Adrenal gland (tissue), 5 donors: ENCODE results near the gene FBXO21.

Experiments
- POLR2A ChIP-seq, 2 donors: fragments of 450-650 bp; IDR thresholded peaks; one replicate each; pipeline ENCODE4 v1.6.1; 2017; ENCODE audit warnings: antibody characterized with exemption in 2 of 2, mild to moderate bottlenecking in 2 of 2, moderate library complexity in 1 of 2
- TF ChIP-seq, protein P1 (sequence below), 6 experiments: fragments of 450-650 bp in 4 of 6; fragments of 200-600 bp in 2 of 6; sonication (generic) in 1 of 6; IDR thresholded peaks; 1 replicate in 5 of 6; 2 replicates in 1 of 6; pipeline versions ENCODE4 v1.5.1 to v1.8.0; 2016 to 2021; ENCODE audit warnings: antibody characterized with exemption in 6 of 6, mild to moderate bottlenecking in 2 of 6, moderate library complexity in 1 of 6
- donor health status: DM: no; HTN: no; CAD: no.

DNA sequence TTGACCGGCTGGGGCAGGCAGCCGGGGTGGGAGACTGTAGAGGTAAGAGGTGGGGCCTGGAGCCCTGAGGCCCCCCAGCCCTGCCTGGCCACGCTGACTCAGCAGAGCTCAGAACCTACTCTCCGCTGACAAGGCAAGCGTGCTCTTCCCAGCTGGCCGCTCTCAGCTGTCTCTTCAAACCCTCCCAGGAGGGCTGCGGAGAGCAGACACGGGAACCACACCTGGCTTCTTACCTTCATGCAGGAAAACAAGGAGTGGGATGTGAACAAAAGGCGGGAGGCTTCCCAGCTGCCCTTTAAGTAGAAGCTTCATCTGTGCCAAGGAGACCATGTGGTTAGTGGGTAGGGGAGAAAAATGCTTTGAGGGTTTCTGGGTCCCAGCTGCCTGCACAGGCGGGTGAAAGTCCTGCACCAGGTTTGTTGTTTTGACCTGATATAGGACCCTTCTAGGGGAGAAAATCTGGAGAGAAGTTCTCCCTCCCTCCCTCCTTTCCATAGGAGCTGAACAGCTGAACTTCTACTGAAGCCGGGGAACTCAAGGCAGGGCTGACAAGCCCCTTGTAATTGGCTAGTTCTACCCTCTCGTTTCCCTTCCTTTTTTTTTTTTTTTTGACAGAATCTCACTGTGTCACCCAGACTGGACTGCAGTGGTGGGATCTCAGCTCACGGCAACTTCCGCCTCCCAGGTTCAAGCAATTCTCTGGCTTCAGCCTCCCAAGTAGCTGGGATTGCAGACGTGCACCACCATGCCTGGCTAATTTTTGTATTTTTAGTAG, 78.3 kb downstream of the FBXO21 start:
- TF ChIP-seq, protein P1, sequence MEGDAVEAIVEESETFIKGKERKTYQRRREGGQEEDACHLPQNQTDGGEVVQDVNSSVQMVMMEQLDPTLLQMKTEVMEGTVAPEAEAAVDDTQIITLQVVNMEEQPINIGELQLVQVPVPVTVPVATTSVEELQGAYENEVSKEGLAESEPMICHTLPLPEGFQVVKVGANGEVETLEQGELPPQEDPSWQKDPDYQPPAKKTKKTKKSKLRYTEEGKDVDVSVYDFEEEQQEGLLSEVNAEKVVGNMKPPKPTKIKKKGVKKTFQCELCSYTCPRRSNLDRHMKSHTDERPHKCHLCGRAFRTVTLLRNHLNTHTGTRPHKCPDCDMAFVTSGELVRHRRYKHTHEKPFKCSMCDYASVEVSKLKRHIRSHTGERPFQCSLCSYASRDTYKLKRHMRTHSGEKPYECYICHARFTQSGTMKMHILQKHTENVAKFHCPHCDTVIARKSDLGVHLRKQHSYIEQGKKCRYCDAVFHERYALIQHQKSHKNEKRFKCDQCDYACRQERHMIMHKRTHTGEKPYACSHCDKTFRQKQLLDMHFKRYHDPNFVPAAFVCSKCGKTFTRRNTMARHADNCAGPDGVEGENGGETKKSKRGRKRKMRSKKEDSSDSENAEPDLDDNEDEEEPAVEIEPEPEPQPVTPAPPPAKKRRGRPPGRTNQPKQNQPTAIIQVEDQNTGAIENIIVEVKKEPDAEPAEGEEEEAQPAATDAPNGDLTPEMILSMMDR (IDR thresholded peaks at IDR 0.05) = no peak
- TF ChIP-seq POLR2A (IDR thresholded peaks at IDR 0.05) = no peak
